Measurements from ENCODE around the gene ABCG1. TPM values are rescaled to one million over a fixed set of nuclear protein-coding genes. Genes with fewer than 3 reads are reported as not detected.

The ABCG1 gene
- total and polyA plus RNA-seq, 2 experiments from 2014 or later, result 1.3 to 4.4 TPM

DNA sequence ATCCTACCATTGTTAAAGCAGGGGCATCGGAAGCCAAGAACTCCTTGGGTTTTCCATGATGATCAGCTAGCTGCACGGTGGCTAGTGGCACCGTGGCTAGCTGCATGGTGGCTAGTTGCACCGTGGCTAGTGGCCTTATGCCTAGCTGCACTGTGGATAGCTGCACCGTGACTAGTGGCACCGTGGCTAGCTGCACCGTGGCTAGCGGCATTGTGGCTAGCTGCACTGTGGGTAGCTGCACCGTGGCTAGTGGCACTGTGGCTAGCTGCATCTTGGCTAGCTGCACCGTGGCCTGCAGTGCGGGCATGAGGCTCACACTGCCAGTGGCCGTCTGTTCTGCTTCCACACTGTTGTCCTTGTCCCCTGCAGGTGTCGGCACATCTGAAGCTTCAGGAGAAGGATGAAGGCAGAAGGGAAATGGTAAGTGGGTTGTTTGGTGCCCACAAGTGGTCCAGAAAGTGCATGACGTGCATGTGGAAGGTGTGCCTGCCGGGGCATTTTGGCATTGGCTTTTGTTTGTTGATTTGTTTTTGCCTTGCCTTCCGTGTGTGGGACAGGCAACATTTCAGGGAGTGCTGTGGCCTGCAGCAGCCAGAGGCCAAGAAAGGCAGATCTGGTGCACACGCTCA is 57.7 kb downstream of the ABCG1 start:
- Mint-ChIP-seq H3K36me3 (ENCODE audit: low read depth) (no peaks in the 10 kb centered on the region), H3K27me3 (ENCODE audit: insufficient read depth, low read depth, poor library complexity) (peaks cover 11% of the 10 kb centered on the region), H3K4me1 (no peaks in the 10 kb centered on the region; the same call in 2 of the 3 replicates), H3K9me3 (no peaks in the 10 kb centered on the region), H3K4me3 (no peak overlapping the region), H3K27ac (no peak overlapping the region)
- no peak for TF ChIP-seq ZNF114 (CRISPR knock-in tag; IDR thresholded peaks at IDR 0.05)
- TF ChIP-seq ZNF331 (CRISPR knock-in tag; IDR thresholded peaks at IDR 0.05; ENCODE audit: low read depth), result no peak
- TF ChIP-seq, protein P1, sequence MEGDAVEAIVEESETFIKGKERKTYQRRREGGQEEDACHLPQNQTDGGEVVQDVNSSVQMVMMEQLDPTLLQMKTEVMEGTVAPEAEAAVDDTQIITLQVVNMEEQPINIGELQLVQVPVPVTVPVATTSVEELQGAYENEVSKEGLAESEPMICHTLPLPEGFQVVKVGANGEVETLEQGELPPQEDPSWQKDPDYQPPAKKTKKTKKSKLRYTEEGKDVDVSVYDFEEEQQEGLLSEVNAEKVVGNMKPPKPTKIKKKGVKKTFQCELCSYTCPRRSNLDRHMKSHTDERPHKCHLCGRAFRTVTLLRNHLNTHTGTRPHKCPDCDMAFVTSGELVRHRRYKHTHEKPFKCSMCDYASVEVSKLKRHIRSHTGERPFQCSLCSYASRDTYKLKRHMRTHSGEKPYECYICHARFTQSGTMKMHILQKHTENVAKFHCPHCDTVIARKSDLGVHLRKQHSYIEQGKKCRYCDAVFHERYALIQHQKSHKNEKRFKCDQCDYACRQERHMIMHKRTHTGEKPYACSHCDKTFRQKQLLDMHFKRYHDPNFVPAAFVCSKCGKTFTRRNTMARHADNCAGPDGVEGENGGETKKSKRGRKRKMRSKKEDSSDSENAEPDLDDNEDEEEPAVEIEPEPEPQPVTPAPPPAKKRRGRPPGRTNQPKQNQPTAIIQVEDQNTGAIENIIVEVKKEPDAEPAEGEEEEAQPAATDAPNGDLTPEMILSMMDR (conservative IDR thresholded peaks at IDR 0.05; ENCODE audit: low read depth in 2 of 2), result peak in 1 of 2 experiments; percentile 26; a peak in 2 of 4 replicates
- H3K4me2 ChIP-seq, result no peak overlapping the region
- no peaks in the 10 kb centered on the region for H4K20me1 ChIP-seq (replicated peaks; ENCODE audit: insufficient read depth)
- H3K27ac ChIP-seq (ENCODE audit: low read depth), result no peak overlapping the region
- no peaks in the 10 kb centered on the region for H3K4me1 ChIP-seq (ENCODE audit: insufficient read depth)
- ATAC-seq (no peak), DNase-seq (ENCODE audit: low spot score) (no peak)
- no peak overlapping the region for H3K4me3 ChIP-seq
- no peak overlapping the region for H2AFZ ChIP-seq
- H3K9me2 ChIP-seq (ENCODE audit: insufficient read depth), result no peaks in the 10 kb centered on the region
- no peaks in the 10 kb centered on the region for H3K27me3 ChIP-seq (ENCODE audit: insufficient read depth)
- H3F3A ChIP-seq (replicated peaks; ENCODE audit: low read depth), result no peaks in the 10 kb centered on the region
- no peaks in the 10 kb centered on the region for H3K79me2 ChIP-seq (replicated peaks; ENCODE audit: insufficient read depth)
- no peaks in the 10 kb centered on the region for H3K36me3 ChIP-seq (ENCODE audit: insufficient read depth)

DNA sequence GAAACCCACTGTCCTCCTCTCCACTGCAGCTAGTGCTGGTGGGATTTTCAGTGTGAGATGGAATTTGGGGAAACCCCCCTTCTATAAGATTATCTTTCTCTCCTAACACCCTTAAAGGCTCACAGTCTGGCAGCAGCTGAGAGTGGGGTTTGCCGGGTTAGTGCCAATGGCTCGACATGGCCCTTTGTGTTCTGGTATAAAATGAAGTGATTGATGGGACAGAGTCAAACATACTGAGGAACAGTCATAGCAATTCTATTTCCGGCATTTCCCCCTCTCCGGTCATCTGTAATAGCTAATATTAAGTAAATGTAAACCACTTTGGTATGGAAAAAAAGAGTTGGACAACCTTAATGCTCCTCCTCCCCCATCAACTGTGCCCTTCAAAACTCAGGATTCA is 58.7 kb downstream of the ABCG1 start:
- H3K79me2 ChIP-seq (replicated peaks; ENCODE audit: insufficient read depth), result no peaks in the 10 kb centered on the region
- DNase-seq (ENCODE audit: low spot score), result no peak
- Mint-ChIP-seq H3K9me3 (no peaks in the 10 kb centered on the region), H3K27me3 (ENCODE audit: insufficient read depth, low read depth, poor library complexity) (peaks cover 12% of the 10 kb centered on the region), H3K4me3 (no peak overlapping the region), H3K27ac (no peak overlapping the region), H3K36me3 (ENCODE audit: low read depth) (no peaks in the 10 kb centered on the region), H3K4me1 (no peaks in the 10 kb centered on the region; the same call in 2 of the 3 replicates)
- no peak for ATAC-seq
- H3K4me3 ChIP-seq, result no peak overlapping the region
- H2AFZ ChIP-seq, result no peak overlapping the region
- H3K27me3 ChIP-seq (ENCODE audit: insufficient read depth), result no peaks in the 10 kb centered on the region
- no peak overlapping the region for H3K4me2 ChIP-seq
- no peaks in the 10 kb centered on the region for H3K36me3 ChIP-seq (ENCODE audit: insufficient read depth)
- no peaks in the 10 kb centered on the region for H3K9me2 ChIP-seq (ENCODE audit: insufficient read depth)
- no peaks in the 10 kb centered on the region for H3F3A ChIP-seq (replicated peaks; ENCODE audit: low read depth)
- H3K27ac ChIP-seq (ENCODE audit: low read depth), result no peak overlapping the region
- no peaks in the 10 kb centered on the region for H4K20me1 ChIP-seq (replicated peaks; ENCODE audit: insufficient read depth)
- TF ChIP-seq JUNB (IDR thresholded peaks at IDR 0.05; ENCODE audit: unreplicated experiment) (no peak), EZH2phosphoT487 (IDR thresholded peaks at IDR 0.05; ENCODE audit: unreplicated experiment) (no peak), ZNF114 (CRISPR knock-in tag; IDR thresholded peaks at IDR 0.05) (no peak), ZNF331 (CRISPR knock-in tag; IDR thresholded peaks at IDR 0.05; ENCODE audit: low read depth) (no peak)
- TF ChIP-seq, protein P2, sequence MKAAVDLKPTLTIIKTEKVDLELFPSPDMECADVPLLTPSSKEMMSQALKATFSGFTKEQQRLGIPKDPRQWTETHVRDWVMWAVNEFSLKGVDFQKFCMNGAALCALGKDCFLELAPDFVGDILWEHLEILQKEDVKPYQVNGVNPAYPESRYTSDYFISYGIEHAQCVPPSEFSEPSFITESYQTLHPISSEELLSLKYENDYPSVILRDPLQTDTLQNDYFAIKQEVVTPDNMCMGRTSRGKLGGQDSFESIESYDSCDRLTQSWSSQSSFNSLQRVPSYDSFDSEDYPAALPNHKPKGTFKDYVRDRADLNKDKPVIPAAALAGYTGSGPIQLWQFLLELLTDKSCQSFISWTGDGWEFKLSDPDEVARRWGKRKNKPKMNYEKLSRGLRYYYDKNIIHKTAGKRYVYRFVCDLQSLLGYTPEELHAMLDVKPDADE (IDR thresholded peaks at IDR 0.05), result no peak
- no peaks in the 10 kb centered on the region for H3K4me1 ChIP-seq (ENCODE audit: insufficient read depth)

Measured in GM23338 (cell line).